Measurements from ENCODE around the gene MLANA.

GRCh38 chr9:5957166-5957565 lies 66.5 kb downstream of the MLANA start:
- no peak for TF ChIP-seq EZH2 (IDR thresholded peaks at IDR 0.05; ENCODE audit: borderline replicate concordance, insufficient read depth, low read length, poor library complexity, severe bottlenecking)
- no peak for TF ChIP-seq POLR2AphosphoS5 (IDR thresholded peaks at IDR 0.05)
- no peak for TF ChIP-seq RAD21 (conservative IDR thresholded peaks at IDR 0.05)
- TF ChIP-seq, protein P1, sequence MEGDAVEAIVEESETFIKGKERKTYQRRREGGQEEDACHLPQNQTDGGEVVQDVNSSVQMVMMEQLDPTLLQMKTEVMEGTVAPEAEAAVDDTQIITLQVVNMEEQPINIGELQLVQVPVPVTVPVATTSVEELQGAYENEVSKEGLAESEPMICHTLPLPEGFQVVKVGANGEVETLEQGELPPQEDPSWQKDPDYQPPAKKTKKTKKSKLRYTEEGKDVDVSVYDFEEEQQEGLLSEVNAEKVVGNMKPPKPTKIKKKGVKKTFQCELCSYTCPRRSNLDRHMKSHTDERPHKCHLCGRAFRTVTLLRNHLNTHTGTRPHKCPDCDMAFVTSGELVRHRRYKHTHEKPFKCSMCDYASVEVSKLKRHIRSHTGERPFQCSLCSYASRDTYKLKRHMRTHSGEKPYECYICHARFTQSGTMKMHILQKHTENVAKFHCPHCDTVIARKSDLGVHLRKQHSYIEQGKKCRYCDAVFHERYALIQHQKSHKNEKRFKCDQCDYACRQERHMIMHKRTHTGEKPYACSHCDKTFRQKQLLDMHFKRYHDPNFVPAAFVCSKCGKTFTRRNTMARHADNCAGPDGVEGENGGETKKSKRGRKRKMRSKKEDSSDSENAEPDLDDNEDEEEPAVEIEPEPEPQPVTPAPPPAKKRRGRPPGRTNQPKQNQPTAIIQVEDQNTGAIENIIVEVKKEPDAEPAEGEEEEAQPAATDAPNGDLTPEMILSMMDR (IDR thresholded peaks at IDR 0.05; ENCODE audit: poor library complexity, severe bottlenecking): no peak
- no peak for TF ChIP-seq EP300 (conservative IDR thresholded peaks at IDR 0.05; ENCODE audit: poor library complexity, severe bottlenecking)
- no peak for TF ChIP-seq REST (IDR thresholded peaks at IDR 0.05; ENCODE audit: borderline replicate concordance)
- no peak for TF ChIP-seq MXI1 (conservative IDR thresholded peaks at IDR 0.05; ENCODE audit: poor library complexity, severe bottlenecking)
- no peak for TF ChIP-seq TAF1 (IDR thresholded peaks at IDR 0.05; ENCODE audit: low read depth)
